Smooth muscle cell (in vitro differentiated cells): ENCODE results near the gene ALDH6A1. TPM values are rescaled to one million over a fixed set of nuclear protein-coding genes. Genes with fewer than 3 reads are reported as not detected.

Experiments
- DNase-seq: peaks from one replicate; lab custom pipeline; 2025; ENCODE audit not compliant: unreplicated experiment; lab: John Stamatoyannopoulos, UW
- H2AFZ ChIP-seq: fragments of 200-600 bp; sonication (generic); 2 replicates; pipeline ENCODE4 v1.6.0; 2016; ENCODE audit warnings: antibody characterized with exemption, low read depth, mild to moderate bottlenecking
- H3F3A ChIP-seq: fragments of 200-600 bp; sonication (generic); 2 replicates; pipeline ENCODE4 v1.6.0; 2017; ENCODE audit warnings: antibody characterized with exemption, low read depth
- H3K27ac ChIP-seq: fragments of 200-600 bp; sonication (generic); 2 replicates; pipeline ENCODE4 v1.5.1; 2016; ENCODE audit warnings: low read depth, mild to moderate bottlenecking
- H3K27me3 ChIP-seq: fragments of 200-600 bp; sonication (generic); 2 replicates; pipeline ENCODE4 v1.6.1; 2016; ENCODE audit warnings: low read depth, mild to moderate bottlenecking
- H3K36me3 ChIP-seq: fragments of 200-600 bp; sonication (generic); 2 replicates; pipeline ENCODE4 v1.5.1; 2016; ENCODE audit warnings: low read depth
- H3K4me1 ChIP-seq: fragments of 200-600 bp; sonication (generic); 2 replicates; pipeline ENCODE4 v1.5.1; 2016; ENCODE audit warnings: low read depth
- H3K4me2 ChIP-seq: fragments of 200-600 bp; sonication (generic); 2 replicates; pipeline ENCODE4 v1.6.0; 2016; ENCODE audit warnings: mild to moderate bottlenecking
- H3K4me3 ChIP-seq: fragments of 200-600 bp; sonication (generic); 2 replicates; pipeline ENCODE4 v1.5.1; 2016; ENCODE audit warnings: mild to moderate bottlenecking
- H3K79me2 ChIP-seq: fragments of 200-600 bp; sonication (generic); 2 replicates; pipeline ENCODE4 v1.6.0; 2016; ENCODE audit warnings: low read depth, mild to moderate bottlenecking
- H3K9ac ChIP-seq: fragments of 200-600 bp; sonication (generic); 2 replicates; pipeline ENCODE4 v1.6.0; 2016; ENCODE audit warnings: low read depth
- H3K9me3 ChIP-seq: fragments of 200-600 bp; sonication (generic); replicated peaks from 2 replicates; pipeline ENCODE4 v1.5.1; 2016; ENCODE audit warnings: low read depth
- H4K20me1 ChIP-seq: fragments of 200-600 bp; sonication (generic); 2 replicates; pipeline ENCODE4 v1.6.0; 2016; ENCODE audit warnings: low read depth
- WGBS: methylation state at CpG from one replicate; pipeline ENCODE4 v1.1.7; 2016; ENCODE audit warnings: low lambda C conversion rate; 5-methylcytosine and 5-hydroxymethylcytosine counted together
- polyA plus RNA-seq: library from polyadenylated mRNA; unstranded; fragments of >200 nt; fragmentation: Nextera tagmentation; extraction: Ambion mirVana; gene quantifications from 2 replicates; pipeline ENCODE4 v1.2.1, GENCODE V29; 2016
- total RNA-seq: library from RNA; depleted of rRNA; stranded (reverse); fragments of >200 nt; gene quantifications from 2 replicates; pipeline ENCODE4 v1.2.3, GENCODE V29; 2014
- TF ChIP-seq, protein P1 (sequence below): fragments of 200-600 bp; sonication (generic); IDR thresholded peaks from 2 replicates; pipeline ENCODE4 v1.5.1; 2017; ENCODE audit warnings: borderline replicate concordance, mild to moderate bottlenecking, antibody characterized with exemption; ENCODE audit not compliant: insufficient read depth, poor library complexity, severe bottlenecking

The ALDH6A1 gene
- total and polyA plus RNA-seq, 2 experiments from 2014 or later, result 16.1 to 18.9 TPM

DNA sequence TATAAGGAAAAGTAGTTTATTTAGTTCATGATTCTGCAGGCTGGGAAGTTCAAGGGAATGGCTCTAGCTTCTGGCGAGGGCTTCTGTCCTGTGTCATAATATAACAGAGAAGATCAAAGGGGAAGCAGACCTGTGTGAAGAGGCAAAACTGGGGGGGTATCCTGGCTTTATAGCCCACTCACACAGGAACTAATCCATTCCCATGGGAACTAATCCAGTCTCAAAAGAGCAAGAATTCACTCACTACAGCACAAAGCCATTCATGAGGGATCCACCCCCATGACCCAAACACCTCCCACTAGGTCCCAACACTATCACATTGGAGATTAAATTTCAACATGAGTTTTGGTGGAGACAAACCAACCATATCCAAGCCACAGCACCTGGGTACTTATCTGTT lies 6.9 kb downstream of the ALDH6A1 start:
- WGBS, result 40% methylated on average over 1 of the region's 1 CpG
- H3K27me3 ChIP-seq, result no peaks in the 10 kb centered on the region
- H3K4me2 ChIP-seq, result no peak overlapping the region
- peaks cover 14% of the 10 kb centered on the region for H3K4me1 ChIP-seq
- no peaks in the 10 kb centered on the region for H4K20me1 ChIP-seq
- no peak overlapping the region for H2AFZ ChIP-seq
- no peak overlapping the region for H3K9ac ChIP-seq
- no peak for DNase-seq
- TF ChIP-seq, protein P1, sequence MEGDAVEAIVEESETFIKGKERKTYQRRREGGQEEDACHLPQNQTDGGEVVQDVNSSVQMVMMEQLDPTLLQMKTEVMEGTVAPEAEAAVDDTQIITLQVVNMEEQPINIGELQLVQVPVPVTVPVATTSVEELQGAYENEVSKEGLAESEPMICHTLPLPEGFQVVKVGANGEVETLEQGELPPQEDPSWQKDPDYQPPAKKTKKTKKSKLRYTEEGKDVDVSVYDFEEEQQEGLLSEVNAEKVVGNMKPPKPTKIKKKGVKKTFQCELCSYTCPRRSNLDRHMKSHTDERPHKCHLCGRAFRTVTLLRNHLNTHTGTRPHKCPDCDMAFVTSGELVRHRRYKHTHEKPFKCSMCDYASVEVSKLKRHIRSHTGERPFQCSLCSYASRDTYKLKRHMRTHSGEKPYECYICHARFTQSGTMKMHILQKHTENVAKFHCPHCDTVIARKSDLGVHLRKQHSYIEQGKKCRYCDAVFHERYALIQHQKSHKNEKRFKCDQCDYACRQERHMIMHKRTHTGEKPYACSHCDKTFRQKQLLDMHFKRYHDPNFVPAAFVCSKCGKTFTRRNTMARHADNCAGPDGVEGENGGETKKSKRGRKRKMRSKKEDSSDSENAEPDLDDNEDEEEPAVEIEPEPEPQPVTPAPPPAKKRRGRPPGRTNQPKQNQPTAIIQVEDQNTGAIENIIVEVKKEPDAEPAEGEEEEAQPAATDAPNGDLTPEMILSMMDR, result no peak
- H3K36me3 ChIP-seq, result no peaks in the 10 kb centered on the region
- no peaks in the 10 kb centered on the region for H3K9me3 ChIP-seq
- no peaks in the 10 kb centered on the region for H3K79me2 ChIP-seq
- no peak overlapping the region for H3K27ac ChIP-seq
- H3K4me3 ChIP-seq, result no peak overlapping the region
- no peaks in the 10 kb centered on the region for H3F3A ChIP-seq

DNA sequence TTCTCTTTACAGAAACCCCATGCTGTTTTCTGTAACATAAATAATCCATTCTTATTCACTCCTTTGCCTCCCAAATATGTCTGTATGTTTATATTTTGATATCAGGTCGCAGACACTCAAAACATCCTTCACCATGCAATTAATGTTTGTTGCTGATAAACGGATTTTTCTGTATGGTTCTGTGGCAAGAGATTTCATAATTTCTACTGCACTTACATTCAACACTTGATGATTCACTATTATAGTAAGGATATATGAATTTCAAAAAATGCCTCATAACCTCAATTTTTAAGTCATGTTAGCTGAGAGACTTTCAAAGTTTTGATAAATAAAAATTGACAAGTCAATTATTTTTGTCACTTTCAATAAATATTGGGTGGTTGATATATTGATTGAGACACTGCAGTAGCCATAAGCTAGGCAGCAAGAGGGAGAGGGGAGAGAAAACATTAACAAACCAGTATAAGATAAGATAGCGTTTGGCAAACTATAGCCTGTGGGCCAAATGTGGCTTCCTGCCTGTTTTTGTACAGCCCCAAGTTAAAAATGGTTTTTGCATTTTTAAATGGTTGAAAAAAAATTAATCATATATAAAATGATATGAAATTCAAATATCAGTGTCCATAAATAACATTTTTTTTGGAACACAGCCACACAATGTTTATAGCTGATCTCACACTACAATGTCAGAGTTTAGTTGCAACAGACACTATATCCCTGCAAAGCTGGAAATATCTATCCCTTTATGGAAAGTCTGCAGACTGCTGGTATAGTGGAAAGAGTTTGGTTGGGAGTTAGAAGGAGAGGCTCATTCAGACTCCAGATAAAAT lies 18.3 kb downstream of the ALDH6A1 start:
- Histone ChIP-seq H3K9me3 (no peaks in the 10 kb centered on the region), H3K4me1 (no peaks in the 10 kb centered on the region), H2AFZ (no peak overlapping the region), H3K36me3 (no peaks in the 10 kb centered on the region), H3K79me2 (no peaks in the 10 kb centered on the region), H4K20me1 (no peaks in the 10 kb centered on the region), H3K4me3 (no peak overlapping the region), H3K9ac (no peak overlapping the region), H3K4me2 (no peak overlapping the region), H3K27ac (peak overlapping the region; percentile 11), H3F3A (no peaks in the 10 kb centered on the region), H3K27me3 (no peaks in the 10 kb centered on the region)
- WGBS, result 57% methylated on average over 3 of the region's 3 CpGs
- TF ChIP-seq, protein P1, result no peak
- DNase-seq, result no peak

DNA sequence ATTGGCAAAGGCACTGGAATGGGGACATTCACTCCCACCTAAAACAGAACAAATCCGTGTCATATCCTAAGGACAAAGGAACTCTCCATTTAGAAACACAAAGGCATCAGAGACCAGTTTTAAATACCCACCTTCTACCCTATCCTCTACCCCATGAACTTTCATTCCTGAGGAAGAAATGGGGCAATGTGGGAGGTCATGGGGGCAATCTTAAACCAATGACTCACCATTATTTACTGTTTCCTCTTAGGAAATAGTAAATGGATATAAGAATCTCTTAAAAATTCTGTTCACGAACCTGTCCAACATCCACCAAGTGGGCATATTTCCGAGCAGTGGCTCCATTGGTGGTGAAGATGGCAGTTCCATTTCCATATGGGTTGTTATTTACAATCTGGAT lies 19.4 kb downstream of the ALDH6A1 start:
- Histone ChIP-seq H3K9me3 (no peaks in the 10 kb centered on the region), H3K27ac (no peak overlapping the region), H3F3A (no peaks in the 10 kb centered on the region), H3K4me3 (no peak overlapping the region), H4K20me1 (no peaks in the 10 kb centered on the region), H3K4me2 (no peak overlapping the region), H3K79me2 (no peaks in the 10 kb centered on the region), H2AFZ (no peak overlapping the region), H3K9ac (no peak overlapping the region), H3K27me3 (no peaks in the 10 kb centered on the region), H3K4me1 (no peaks in the 10 kb centered on the region), H3K36me3 (no peaks in the 10 kb centered on the region)
- 89% methylated on average over 3 of the region's 3 CpGs for WGBS
- no peak for DNase-seq
- TF ChIP-seq, protein P1, result no peak

DNA sequence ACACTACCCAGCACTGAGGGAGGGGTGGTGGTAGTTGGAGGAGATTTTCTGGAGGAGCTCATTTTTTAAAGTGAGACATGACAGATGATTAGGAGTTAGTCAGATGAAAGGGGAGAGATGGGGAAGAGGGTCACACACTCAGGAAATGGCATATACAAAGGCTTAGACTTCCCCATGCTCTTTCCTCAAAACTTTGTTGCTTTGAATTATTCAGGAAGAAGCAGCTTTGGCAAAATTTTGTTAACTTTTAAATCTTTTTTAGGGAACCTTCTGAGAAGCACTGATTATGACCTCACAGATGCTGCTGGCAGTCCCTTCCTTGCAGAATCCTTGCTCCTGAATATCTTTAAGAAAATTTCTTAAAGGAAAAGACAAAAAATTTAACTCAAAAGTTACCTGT lies 19.8 kb downstream of the ALDH6A1 start:
- Histone ChIP-seq H3K4me2 (no peak overlapping the region), H3K9ac (no peak overlapping the region), H3K27ac (no peak overlapping the region), H2AFZ (no peak overlapping the region), H3K27me3 (no peaks in the 10 kb centered on the region), H3F3A (no peaks in the 10 kb centered on the region), H3K4me3 (no peak overlapping the region), H3K9me3 (no peaks in the 10 kb centered on the region), H3K79me2 (no peaks in the 10 kb centered on the region), H3K36me3 (no peaks in the 10 kb centered on the region), H4K20me1 (no peaks in the 10 kb centered on the region), H3K4me1 (no peaks in the 10 kb centered on the region)
- no peak for DNase-seq
- TF ChIP-seq, protein P1, result no peak
